ENCODE data around the gene ANKLE2. TPM values are rescaled to one million over a fixed set of nuclear protein-coding genes. Genes with fewer than 3 reads are reported as not detected.

The ANKLE2 gene
- total RNA-seq, 1 experiment from 2014 or later, result 85.9 TPM

- Histone ChIP-seq H3F3A (ENCODE audit: low read length, unreplicated experiment) (no peaks in the 10 kb centered on the region), H3K9me2 (replicated peaks; ENCODE audit: low read length) (no peaks in the 10 kb centered on the region), H3K9me3 (ENCODE audit: low read length) (no peaks in the 10 kb centered on the region), H3K36me3 (ENCODE audit: low read depth, low read length) (no peaks in the 10 kb centered on the region; the same call in 1 of the 2 replicates), H3K79me2 (ENCODE audit: low read length) (peaks cover 27% of the 10 kb centered on the region), H3K27me3 (ENCODE audit: low read length) (no peaks in the 10 kb centered on the region), H3K4me3 (ENCODE audit: low read length) (no peak overlapping the region), H3K27ac (ENCODE audit: low read length) (no peak overlapping the region), H3K9ac (ENCODE audit: low read length) (no peak overlapping the region), H3K4me1 (ENCODE audit: insufficient read depth, low read length) (0 out of 2 replicates have a peak, but pooled peaks cover 8% of the 10 kb centered on the region), H4K20me1 (ENCODE audit: low read length) (peaks cover 2% of the 10 kb centered on the region; the same call in 1 of the 2 replicates), H2AFZ (ENCODE audit: low read length) (no peak overlapping the region), H3K4me2 (ENCODE audit: low read length) (no peak overlapping the region)
- ATAC-seq (no peak), DNase-seq (no peak)
- ChIA-PET CTCF (no interaction called here), POLR2A (ENCODE audit: unreplicated experiment) (no interaction called here)
- no TSS peak for BruUV-seq (replicated peaks)
- intact Hi-C loops (cut with micrococcal nuclease), result no loop called here
- TF ChIP-seq, protein P1, sequence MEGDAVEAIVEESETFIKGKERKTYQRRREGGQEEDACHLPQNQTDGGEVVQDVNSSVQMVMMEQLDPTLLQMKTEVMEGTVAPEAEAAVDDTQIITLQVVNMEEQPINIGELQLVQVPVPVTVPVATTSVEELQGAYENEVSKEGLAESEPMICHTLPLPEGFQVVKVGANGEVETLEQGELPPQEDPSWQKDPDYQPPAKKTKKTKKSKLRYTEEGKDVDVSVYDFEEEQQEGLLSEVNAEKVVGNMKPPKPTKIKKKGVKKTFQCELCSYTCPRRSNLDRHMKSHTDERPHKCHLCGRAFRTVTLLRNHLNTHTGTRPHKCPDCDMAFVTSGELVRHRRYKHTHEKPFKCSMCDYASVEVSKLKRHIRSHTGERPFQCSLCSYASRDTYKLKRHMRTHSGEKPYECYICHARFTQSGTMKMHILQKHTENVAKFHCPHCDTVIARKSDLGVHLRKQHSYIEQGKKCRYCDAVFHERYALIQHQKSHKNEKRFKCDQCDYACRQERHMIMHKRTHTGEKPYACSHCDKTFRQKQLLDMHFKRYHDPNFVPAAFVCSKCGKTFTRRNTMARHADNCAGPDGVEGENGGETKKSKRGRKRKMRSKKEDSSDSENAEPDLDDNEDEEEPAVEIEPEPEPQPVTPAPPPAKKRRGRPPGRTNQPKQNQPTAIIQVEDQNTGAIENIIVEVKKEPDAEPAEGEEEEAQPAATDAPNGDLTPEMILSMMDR (conservative IDR thresholded peaks at IDR 0.05; ENCODE audit: low read depth, low read length), result no peak
- no peak for TF ChIP-seq EZH2 (IDR thresholded peaks at IDR 0.05; ENCODE audit: low read length, unreplicated experiment)
- TF ChIP-seq EZH2phosphoT487 (IDR thresholded peaks at IDR 0.05; ENCODE audit: borderline replicate concordance, low read length), result no peak
Observed at GRCh38 chr12:132707241-132707640, 54.4 kb downstream of the ANKLE2 start.

DNA sequence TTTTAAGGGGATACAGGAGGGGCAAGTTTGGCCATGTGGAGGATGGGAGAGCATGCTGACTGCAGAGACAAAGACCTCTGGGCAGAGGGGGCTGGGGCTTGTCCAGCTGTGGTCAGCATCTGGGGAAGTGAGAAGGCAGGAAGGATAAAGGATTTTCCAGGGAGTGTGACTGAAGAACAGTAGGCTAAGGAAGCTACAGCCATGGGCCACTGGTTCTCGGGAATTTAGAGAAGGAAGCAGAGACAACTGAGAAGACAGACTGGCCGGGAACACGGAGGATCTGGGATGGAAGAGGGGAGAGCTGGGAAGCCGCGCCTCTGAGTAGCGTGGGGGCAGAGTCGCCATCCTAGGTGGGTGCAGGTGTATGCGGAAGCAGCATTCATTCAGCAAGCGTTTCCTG is 58.0 kb downstream of the ANKLE2 start:
- Histone ChIP-seq H3K4me2 (ENCODE audit: low read length) (no peak overlapping the region), H3K27me3 (ENCODE audit: low read length) (no peaks in the 10 kb centered on the region), H3F3A (ENCODE audit: low read length, unreplicated experiment) (peaks cover 3% of the 10 kb centered on the region), H3K4me1 (ENCODE audit: insufficient read depth, low read length) (peaks cover 17% of the 10 kb centered on the region), H3K36me3 (ENCODE audit: low read depth, low read length) (no peaks in the 10 kb centered on the region; the same call in 1 of the 2 replicates), H3K9ac (ENCODE audit: low read length) (no peak overlapping the region), H3K79me2 (ENCODE audit: low read length) (no peaks in the 10 kb centered on the region), H2AFZ (ENCODE audit: low read length) (no peak overlapping the region), H3K4me3 (ENCODE audit: low read length) (no peak overlapping the region), H4K20me1 (ENCODE audit: low read length) (peaks cover 5% of the 10 kb centered on the region; the same call in 1 of the 2 replicates), H3K27ac (ENCODE audit: low read length) (no peak overlapping the region), H3K9me2 (replicated peaks; ENCODE audit: low read length) (no peaks in the 10 kb centered on the region), H3K9me3 (ENCODE audit: low read length) (no peaks in the 10 kb centered on the region)
- no peak for TF ChIP-seq EZH2phosphoT487 (IDR thresholded peaks at IDR 0.05; ENCODE audit: borderline replicate concordance, low read length)
- TF ChIP-seq, protein P1 (conservative IDR thresholded peaks at IDR 0.05; ENCODE audit: low read depth, low read length), result no peak
- TF ChIP-seq EZH2 (IDR thresholded peaks at IDR 0.05; ENCODE audit: low read length, unreplicated experiment), result no peak
- ChIA-PET CTCF (no interaction called here), POLR2A (ENCODE audit: unreplicated experiment) (no interaction called here)
- no TSS peak for BruUV-seq (replicated peaks)
- intact Hi-C loops (cut with micrococcal nuclease), result no loop called here
- ATAC-seq, result no peak
- DNase-seq, result no peak

DNA sequence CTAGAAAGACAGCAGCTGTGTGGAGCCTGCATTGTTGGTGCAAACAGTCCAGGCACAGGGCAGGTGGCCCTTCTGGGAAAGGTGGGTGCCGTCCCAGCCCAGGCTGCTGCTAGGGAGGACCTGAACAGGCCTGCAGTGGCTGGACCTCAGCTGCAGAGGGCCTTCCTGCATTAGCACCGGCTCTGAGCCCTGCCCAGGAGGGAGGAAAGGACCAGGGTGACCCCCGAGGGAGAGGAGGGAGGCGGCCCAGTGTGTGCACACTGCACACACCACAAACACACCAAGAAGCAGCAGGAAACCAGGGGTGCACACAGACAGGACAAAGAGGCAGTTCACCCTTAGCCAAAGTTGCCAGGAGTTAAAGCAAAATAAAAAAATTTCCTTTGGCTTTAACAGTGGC is 59.0 kb downstream of the ANKLE2 start:
- Histone ChIP-seq H3K36me3 (ENCODE audit: low read depth, low read length) (no peaks in the 10 kb centered on the region; the same call in 1 of the 2 replicates), H3K9me3 (ENCODE audit: low read length) (no peaks in the 10 kb centered on the region), H4K20me1 (ENCODE audit: low read length) (peaks cover 5% of the 10 kb centered on the region; the same call in 1 of the 2 replicates), H3K9ac (ENCODE audit: low read length) (no peak overlapping the region), H3K9me2 (replicated peaks; ENCODE audit: low read length) (no peaks in the 10 kb centered on the region), H3K27ac (ENCODE audit: low read length) (no peak overlapping the region), H3K4me1 (ENCODE audit: insufficient read depth, low read length) (peaks cover 17% of the 10 kb centered on the region), H2AFZ (ENCODE audit: low read length) (no peak overlapping the region), H3K79me2 (ENCODE audit: low read length) (no peaks in the 10 kb centered on the region), H3K4me3 (ENCODE audit: low read length) (no peak overlapping the region), H3K4me2 (ENCODE audit: low read length) (no peak overlapping the region), H3F3A (ENCODE audit: low read length, unreplicated experiment) (peaks cover 3% of the 10 kb centered on the region), H3K27me3 (ENCODE audit: low read length) (no peaks in the 10 kb centered on the region)
- ChIA-PET CTCF (no interaction called here), POLR2A (ENCODE audit: unreplicated experiment) (no interaction called here)
- TF ChIP-seq, protein P1 (conservative IDR thresholded peaks at IDR 0.05; ENCODE audit: low read depth, low read length), result 0 out of 2 replicates have a peak, but pooled peaks have one; percentile 8
- TF ChIP-seq EZH2phosphoT487 (IDR thresholded peaks at IDR 0.05; ENCODE audit: borderline replicate concordance, low read length), result no peak
- no peak for TF ChIP-seq EZH2 (IDR thresholded peaks at IDR 0.05; ENCODE audit: low read length, unreplicated experiment)
- DNase-seq (no peak), ATAC-seq (peak; percentile 61)
- intact Hi-C loops (cut with micrococcal nuclease), result no loop called here
- BruUV-seq (replicated peaks), result no TSS peak

Measured in PC-3 (cell line).